ENCODE data around the gene DCUN1D1.
A peak's percentile ranks its signal among the peaks of the same experiment; 100 is the strongest.

Gene DCUN1D1

DNA sequence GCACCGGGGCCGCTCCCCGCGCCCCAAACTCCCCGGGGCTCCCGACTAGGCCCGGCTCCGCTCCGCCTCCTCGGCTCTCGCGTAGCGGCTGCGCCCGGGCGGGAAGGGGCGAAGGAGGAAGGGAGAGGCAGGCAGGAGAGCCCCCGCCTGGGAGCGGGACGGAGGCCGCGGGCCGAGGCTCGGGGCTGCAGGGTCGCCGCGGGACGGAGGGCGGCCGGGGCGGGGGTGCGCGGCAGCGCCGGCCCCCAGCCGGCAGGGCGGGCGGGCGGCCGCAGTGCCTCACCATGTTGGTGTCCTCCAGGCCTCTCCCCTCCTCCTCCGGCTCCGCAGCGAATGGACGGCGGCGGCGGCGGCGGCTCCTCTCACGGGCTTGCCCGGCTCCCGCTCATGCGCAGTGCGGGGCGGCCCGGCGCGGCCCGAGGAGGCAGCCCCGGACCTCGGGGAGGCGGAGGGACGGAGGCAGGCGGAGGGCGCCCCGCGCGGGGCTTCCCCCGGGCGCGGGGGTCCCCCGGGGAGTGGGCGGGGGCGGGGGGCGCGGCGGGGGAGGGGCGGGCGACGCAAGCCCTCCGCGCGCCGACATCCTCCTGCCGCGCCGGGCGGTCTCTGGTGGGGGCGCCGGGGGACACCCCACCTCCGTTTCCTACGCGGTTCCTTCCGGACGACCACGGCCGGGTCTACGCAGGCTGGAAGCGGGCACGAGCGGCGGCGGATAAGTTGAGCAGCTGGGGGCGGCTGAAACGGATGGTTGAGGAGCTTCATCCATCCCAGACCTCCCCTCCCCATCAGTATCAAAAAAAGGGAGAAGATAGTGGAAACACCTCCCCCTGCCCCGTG lies at the start of gene DCUN1D1:
Gene DCUN1D1 (minus strand): TSS at position 335 of the 834 bp plus-strand sequence. CDS start 49 bp downstream, at position 286.
- TF ChIP-seq, protein P1, sequence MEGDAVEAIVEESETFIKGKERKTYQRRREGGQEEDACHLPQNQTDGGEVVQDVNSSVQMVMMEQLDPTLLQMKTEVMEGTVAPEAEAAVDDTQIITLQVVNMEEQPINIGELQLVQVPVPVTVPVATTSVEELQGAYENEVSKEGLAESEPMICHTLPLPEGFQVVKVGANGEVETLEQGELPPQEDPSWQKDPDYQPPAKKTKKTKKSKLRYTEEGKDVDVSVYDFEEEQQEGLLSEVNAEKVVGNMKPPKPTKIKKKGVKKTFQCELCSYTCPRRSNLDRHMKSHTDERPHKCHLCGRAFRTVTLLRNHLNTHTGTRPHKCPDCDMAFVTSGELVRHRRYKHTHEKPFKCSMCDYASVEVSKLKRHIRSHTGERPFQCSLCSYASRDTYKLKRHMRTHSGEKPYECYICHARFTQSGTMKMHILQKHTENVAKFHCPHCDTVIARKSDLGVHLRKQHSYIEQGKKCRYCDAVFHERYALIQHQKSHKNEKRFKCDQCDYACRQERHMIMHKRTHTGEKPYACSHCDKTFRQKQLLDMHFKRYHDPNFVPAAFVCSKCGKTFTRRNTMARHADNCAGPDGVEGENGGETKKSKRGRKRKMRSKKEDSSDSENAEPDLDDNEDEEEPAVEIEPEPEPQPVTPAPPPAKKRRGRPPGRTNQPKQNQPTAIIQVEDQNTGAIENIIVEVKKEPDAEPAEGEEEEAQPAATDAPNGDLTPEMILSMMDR (conservative IDR thresholded peaks at IDR 0.05; ENCODE audit: low read depth, low read length) = no peak
- H3K79me2 ChIP-seq (ENCODE audit: insufficient read depth, low read depth) = peaks cover 44% of the 10 kb centered on the region
- peak within 1 kb of the TSS; percentile 13; the same call in 1 of the 2 replicates for H3K27ac ChIP-seq

DNA sequence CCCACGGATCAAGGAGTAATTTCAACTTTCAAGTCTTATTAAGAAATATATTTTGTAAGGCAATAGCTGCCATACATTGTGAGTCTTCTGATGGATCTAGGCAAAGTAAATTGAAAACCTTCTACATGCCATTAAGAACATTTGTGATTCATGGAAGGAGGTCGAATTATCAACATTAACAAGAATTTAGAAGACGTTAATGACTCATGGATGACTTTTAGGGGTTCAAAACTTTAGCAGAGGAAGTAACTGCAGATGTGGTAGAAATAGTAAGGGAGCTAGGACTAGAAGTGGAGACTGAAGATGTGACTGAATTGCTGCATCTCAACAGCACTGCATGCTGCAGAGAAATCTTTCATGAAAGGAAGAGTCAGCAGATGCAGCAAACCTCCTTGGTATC lies 48.1 kb upstream of the DCUN1D1 start:
- no peak overlapping the region for H3K27ac ChIP-seq
- no peak overlapping the region for H3K9ac ChIP-seq
- H2AFZ ChIP-seq (ENCODE audit: low read depth) = no peak overlapping the region
- no peaks in the 10 kb centered on the region for H3K36me3 ChIP-seq (ENCODE audit: insufficient read depth)
- H3K79me2 ChIP-seq (ENCODE audit: insufficient read depth, low read depth) = no peaks in the 10 kb centered on the region
- H3K27me3 ChIP-seq (ENCODE audit: insufficient read depth, low read depth) = no peaks in the 10 kb centered on the region
- TF ChIP-seq, protein P1 (conservative IDR thresholded peaks at IDR 0.05; ENCODE audit: low read depth, low read length) = no peak
- H3K4me3 ChIP-seq (IDR thresholded peaks at IDR 0.05; ENCODE audit: insufficient read depth, low read depth, low read length) = no peak overlapping the region
- H4K20me1 ChIP-seq (ENCODE audit: insufficient read depth) = no peaks in the 10 kb centered on the region
- no peaks in the 10 kb centered on the region for H3K4me1 ChIP-seq (ENCODE audit: low read depth, poor library complexity, severe bottlenecking)
- H3K4me2 ChIP-seq = no peak overlapping the region

More for the DNA sequence above, at the start of gene DCUN1D1:
- peak within 1 kb of the TSS; percentile 97 for H3K4me2 ChIP-seq
- no peaks in the 10 kb centered on the region for H4K20me1 ChIP-seq (ENCODE audit: insufficient read depth)
- peaks cover 20% of the 10 kb centered on the region for H3K4me1 ChIP-seq (ENCODE audit: low read depth, poor library complexity, severe bottlenecking)
- H3K27me3 ChIP-seq (ENCODE audit: insufficient read depth, low read depth) = no peaks in the 10 kb centered on the region
- H3K36me3 ChIP-seq (ENCODE audit: insufficient read depth) = no peaks in the 10 kb centered on the region
- H2AFZ ChIP-seq (ENCODE audit: low read depth) = peak within 1 kb of the TSS; percentile 82; the same call in 1 of the 2 replicates
- H3K9ac ChIP-seq = peak within 1 kb of the TSS; percentile 71; the same call in 1 of the 2 replicates
- H3K4me3 ChIP-seq (IDR thresholded peaks at IDR 0.05; ENCODE audit: insufficient read depth, low read depth, low read length) = peak within 1 kb of the TSS; percentile 64

DNA sequence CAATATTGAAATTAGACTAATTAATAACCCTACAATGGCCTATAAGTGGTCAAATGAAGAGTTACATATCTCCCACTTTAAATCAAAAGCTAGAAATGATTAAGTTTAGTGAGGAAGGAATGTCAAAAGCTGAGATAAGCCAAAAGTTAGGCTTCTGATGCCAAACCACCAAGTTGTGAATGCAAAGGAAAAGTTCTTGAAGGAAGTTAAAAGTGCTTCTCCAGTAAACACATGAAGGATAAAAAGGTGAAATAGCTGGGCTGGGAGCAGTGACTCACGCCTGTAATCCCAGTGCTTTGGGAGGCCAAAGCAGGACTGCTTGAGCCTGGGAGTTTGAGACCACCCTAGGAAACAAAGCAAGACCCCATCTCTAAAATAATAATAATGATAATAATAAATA lies 46.9 kb upstream of the DCUN1D1 start:
- no peak overlapping the region for H3K9ac ChIP-seq
- H3K79me2 ChIP-seq (ENCODE audit: insufficient read depth, low read depth) = no peaks in the 10 kb centered on the region
- H3K27ac ChIP-seq = no peak overlapping the region
- H3K4me1 ChIP-seq (ENCODE audit: low read depth, poor library complexity, severe bottlenecking) = no peaks in the 10 kb centered on the region
- H2AFZ ChIP-seq (ENCODE audit: low read depth) = no peak overlapping the region
- no peak overlapping the region for H3K4me3 ChIP-seq (IDR thresholded peaks at IDR 0.05; ENCODE audit: insufficient read depth, low read depth, low read length)
- H3K36me3 ChIP-seq (ENCODE audit: insufficient read depth) = no peaks in the 10 kb centered on the region
- TF ChIP-seq, protein P1 (conservative IDR thresholded peaks at IDR 0.05; ENCODE audit: low read depth, low read length) = no peak
- no peaks in the 10 kb centered on the region for H3K27me3 ChIP-seq (ENCODE audit: insufficient read depth, low read depth)
- no peak overlapping the region for H3K4me2 ChIP-seq
- no peaks in the 10 kb centered on the region for H4K20me1 ChIP-seq (ENCODE audit: insufficient read depth)

DNA sequence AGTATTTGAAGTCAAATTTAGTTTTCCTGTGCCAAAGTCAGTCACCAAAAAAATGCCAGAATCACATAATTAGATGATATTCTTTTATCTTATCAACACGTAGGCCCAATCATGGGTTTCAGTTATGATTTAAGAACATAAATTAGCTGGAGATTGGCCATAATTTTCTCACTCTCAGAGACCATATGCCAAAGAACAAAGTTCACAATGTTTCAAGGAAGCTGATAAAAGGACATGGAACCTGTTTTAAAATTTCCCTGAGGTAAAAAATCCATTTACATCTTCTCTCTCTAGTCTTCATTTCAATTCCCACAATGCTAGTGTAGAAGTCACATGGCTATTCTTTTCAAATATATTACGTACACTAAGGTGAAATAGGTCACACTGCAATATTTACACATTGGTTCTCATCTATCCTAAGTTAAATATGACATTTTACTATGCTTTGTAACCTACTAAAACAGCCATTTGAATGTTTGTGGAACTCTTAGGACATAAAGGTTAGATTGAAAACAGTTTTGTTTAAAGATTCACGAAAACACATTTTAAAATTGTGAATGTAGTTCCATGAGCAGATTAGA lies 42.7 kb upstream of the DCUN1D1 start:
- H3K36me3 ChIP-seq (ENCODE audit: insufficient read depth) = peaks cover 12% of the 10 kb centered on the region; the same call in 1 of the 2 replicates
- H4K20me1 ChIP-seq (ENCODE audit: insufficient read depth) = no peaks in the 10 kb centered on the region
- no peak overlapping the region for H3K4me2 ChIP-seq
- H3K27me3 ChIP-seq (ENCODE audit: insufficient read depth, low read depth) = no peaks in the 10 kb centered on the region
- no peak overlapping the region for H3K9ac ChIP-seq
- H3K27ac ChIP-seq = no peak overlapping the region
- no peak overlapping the region for H3K4me3 ChIP-seq (IDR thresholded peaks at IDR 0.05; ENCODE audit: insufficient read depth, low read depth, low read length)
- H3K79me2 ChIP-seq (ENCODE audit: insufficient read depth, low read depth) = no peaks in the 10 kb centered on the region
- no peak overlapping the region for H2AFZ ChIP-seq (ENCODE audit: low read depth)
- H3K4me1 ChIP-seq (ENCODE audit: low read depth, poor library complexity, severe bottlenecking) = no peaks in the 10 kb centered on the region
- TF ChIP-seq, protein P1 (conservative IDR thresholded peaks at IDR 0.05; ENCODE audit: low read depth, low read length) = no peak

Measured in KMS-11 (cell line).